Gastrocnemius medialis (tissue), 4 donors: ENCODE data around the gene FHOD3. TPM values are rescaled to one million over a fixed set of nuclear protein-coding genes. Genes with fewer than 3 reads are reported as not detected.

Source experiments
- ATAC-seq, 2 donors: fragments of 150-250 bp; one replicate each; pipeline ENCODE4 v1.9.1; 2016
- DNase-seq, 2 donors: peaks; one replicate each; pipeline ENCODE4 v3.0.0-alpha.2; 2019
- H3K27ac ChIP-seq, 4 donors: fragments of 200-600 bp; sonication (generic); 1 replicate in 1 of 4; 2 replicates in 3 of 4; pipeline ENCODE4 v1.5.1; 2016 to 2018; ENCODE audit warnings: mild to moderate bottlenecking in 2 of 4, moderate library complexity in 1 of 4
- H3K27me3 ChIP-seq, 3 donors: fragments of 200-600 bp; sonication (generic) in 2 of 3; 1 replicate in 1 of 3; 2 replicates in 2 of 3; pipeline versions ENCODE4 v1.5.1 to v1.6.0; 2016 to 2019; ENCODE audit warnings: mild to moderate bottlenecking in 1 of 3, moderate library complexity in 1 of 3
- H3K36me3 ChIP-seq, 2 donors: fragments of 200-600 bp; sonication (generic) in 1 of 2; one replicate each; pipeline ENCODE4 v1.5.1; 2017 to 2018
- H3K4me1 ChIP-seq, 2 donors: fragments of 200-600 bp; sonication (generic) in 1 of 2; one replicate each; pipeline ENCODE4 v1.5.1; 2016 to 2017; ENCODE audit warnings: mild to moderate bottlenecking in 2 of 2
- H3K4me3 ChIP-seq, 4 donors: fragments of 200-600 bp; sonication (generic) in 3 of 4; 1 replicate in 1 of 4; 2 replicates in 3 of 4; pipeline ENCODE4 v1.5.1; 2016 to 2019; ENCODE audit warnings: mild to moderate bottlenecking in 2 of 4
- H3K9me3 ChIP-seq, 3 donors: fragments of 200-600 bp; sonication (generic) in 2 of 3; 1 replicate in 1 of 3; 2 replicates in 2 of 3; pipeline ENCODE4 v1.5.1; 2016 to 2019
- POLR2A ChIP-seq, 2 donors: fragments of 450-650 bp; IDR thresholded peaks; one replicate each; pipeline ENCODE4 v1.6.1; 2017; ENCODE audit warnings: antibody characterized with exemption in 2 of 2, mild to moderate bottlenecking in 2 of 2, moderate library complexity in 2 of 2
- in situ Hi-C, 4 donors: fragments of 200-750 bp; cut with MboI; loops; one replicate each; pipeline versions ENCODE4 v1.15.0 to v1.8.0; 2017; ENCODE audit warnings: low sequenced_read_pairs in 4 of 4
- intact Hi-C: fragments of 100-400 bp; cut with DNase I; formaldehyde crosslinking; loops from one replicate; pipeline ENCODE4 v1.15.1; 2023; ENCODE audit warnings: low total_unique reads
- total RNA-seq, 4 donors: library from RNA; depleted of rRNA; stranded (reverse); fragments of >200 nt; gene quantifications; one replicate each; pipeline versions ENCODE4 v1.1.0 to v1.2.3, GENCODE V29; 2016
- TF ChIP-seq, protein P1 (sequence below), 5 experiments: fragments of 450-650 bp in 3 of 5; fragments of 200-600 bp in 2 of 5; sonication (generic) in 2 of 5; IDR thresholded peaks in 4 of 5; conservative IDR thresholded peaks in 1 of 5; 1 replicate in 4 of 5; 2 replicates in 1 of 5; pipeline ENCODE4 v1.5.1; 2016 to 2019; ENCODE audit warnings: antibody characterized with exemption in 5 of 5, mild to moderate bottlenecking in 3 of 5, moderate library complexity in 3 of 5

Gene FHOD3
- total RNA-seq, 4 donors from 2014 or later, result 10.0 to 32.5 (median 17.0) TPM

GRCh38 chr18:36504928-36505327, 207.4 kb downstream of the FHOD3 start:
- Histone ChIP-seq H3K27me3 (no peaks in the 10 kb centered on the region), H3K9me3 (no peaks in the 10 kb centered on the region), H3K27ac (no peak overlapping the region), H3K4me1 (peaks cover 2 to 5% of the 10 kb centered on the region in 2 donors), H3K36me3 (no peaks in the 10 kb centered on the region), H3K4me3 (no peak overlapping the region)
- intact Hi-C loops, result no loop called here
- in situ Hi-C loops, result no loop called here
- TF ChIP-seq, protein P1, sequence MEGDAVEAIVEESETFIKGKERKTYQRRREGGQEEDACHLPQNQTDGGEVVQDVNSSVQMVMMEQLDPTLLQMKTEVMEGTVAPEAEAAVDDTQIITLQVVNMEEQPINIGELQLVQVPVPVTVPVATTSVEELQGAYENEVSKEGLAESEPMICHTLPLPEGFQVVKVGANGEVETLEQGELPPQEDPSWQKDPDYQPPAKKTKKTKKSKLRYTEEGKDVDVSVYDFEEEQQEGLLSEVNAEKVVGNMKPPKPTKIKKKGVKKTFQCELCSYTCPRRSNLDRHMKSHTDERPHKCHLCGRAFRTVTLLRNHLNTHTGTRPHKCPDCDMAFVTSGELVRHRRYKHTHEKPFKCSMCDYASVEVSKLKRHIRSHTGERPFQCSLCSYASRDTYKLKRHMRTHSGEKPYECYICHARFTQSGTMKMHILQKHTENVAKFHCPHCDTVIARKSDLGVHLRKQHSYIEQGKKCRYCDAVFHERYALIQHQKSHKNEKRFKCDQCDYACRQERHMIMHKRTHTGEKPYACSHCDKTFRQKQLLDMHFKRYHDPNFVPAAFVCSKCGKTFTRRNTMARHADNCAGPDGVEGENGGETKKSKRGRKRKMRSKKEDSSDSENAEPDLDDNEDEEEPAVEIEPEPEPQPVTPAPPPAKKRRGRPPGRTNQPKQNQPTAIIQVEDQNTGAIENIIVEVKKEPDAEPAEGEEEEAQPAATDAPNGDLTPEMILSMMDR (IDR thresholded peaks at IDR 0.05 in 4 of 5, conservative IDR thresholded peaks at IDR 0.05 in 1 of 5), result no peak
- no peak for TF ChIP-seq POLR2A (IDR thresholded peaks at IDR 0.05)
- no peak for DNase-seq
- ATAC-seq, result no peak

DNA sequence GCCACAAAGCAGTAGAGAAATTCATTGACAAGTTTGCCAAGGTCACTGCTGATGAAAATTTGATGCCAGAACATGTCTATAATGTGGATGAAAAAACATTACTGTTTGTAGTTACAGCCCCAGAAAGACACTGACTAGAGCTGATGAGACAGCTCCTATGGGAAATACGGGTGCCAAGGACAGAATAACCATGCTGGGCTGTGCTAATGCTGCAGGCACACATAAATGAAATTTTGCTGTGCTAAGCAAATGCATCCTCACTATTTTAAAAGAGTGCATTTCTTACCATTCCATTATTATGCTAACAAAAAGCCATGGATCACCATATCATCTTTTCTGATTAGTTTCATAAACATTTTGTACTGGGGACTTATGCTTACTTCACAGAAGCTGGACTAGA, 208.2 kb downstream of the FHOD3 start:
- no peak for ATAC-seq
- H3K4me1 ChIP-seq, result no peaks in the 10 kb centered on the region
- no peaks in the 10 kb centered on the region for H3K9me3 ChIP-seq
- H3K27me3 ChIP-seq, result no peaks in the 10 kb centered on the region
- no peak for TF ChIP-seq POLR2A (IDR thresholded peaks at IDR 0.05)
- TF ChIP-seq, protein P1 (IDR thresholded peaks at IDR 0.05 in 4 of 5, conservative IDR thresholded peaks at IDR 0.05 in 1 of 5), result no peak
- no peaks in the 10 kb centered on the region for H3K36me3 ChIP-seq
- in situ Hi-C loops, result no loop called here
- intact Hi-C loops, result no loop called here
- H3K4me3 ChIP-seq, result no peak overlapping the region
- no peak overlapping the region for H3K27ac ChIP-seq
- no peak for DNase-seq

GRCh38 chr18:36509646-36510197, 212.2 kb downstream of the FHOD3 start:
- Histone ChIP-seq H3K27ac (no peak overlapping the region), H3K4me3 (no peak overlapping the region), H3K27me3 (no peaks in the 10 kb centered on the region), H3K36me3 (no peaks in the 10 kb centered on the region), H3K4me1 (peaks cover 0 to 3% of the 10 kb centered on the region in 2 donors), H3K9me3 (no peaks in the 10 kb centered on the region)
- intact Hi-C loops (no loop called here), in situ Hi-C loops (no loop called here)
- no peak for TF ChIP-seq POLR2A (IDR thresholded peaks at IDR 0.05)
- TF ChIP-seq, protein P1 (IDR thresholded peaks at IDR 0.05 in 4 of 5, conservative IDR thresholded peaks at IDR 0.05 in 1 of 5), result no peak
- no peak for ATAC-seq
- no peak for DNase-seq

DNA sequence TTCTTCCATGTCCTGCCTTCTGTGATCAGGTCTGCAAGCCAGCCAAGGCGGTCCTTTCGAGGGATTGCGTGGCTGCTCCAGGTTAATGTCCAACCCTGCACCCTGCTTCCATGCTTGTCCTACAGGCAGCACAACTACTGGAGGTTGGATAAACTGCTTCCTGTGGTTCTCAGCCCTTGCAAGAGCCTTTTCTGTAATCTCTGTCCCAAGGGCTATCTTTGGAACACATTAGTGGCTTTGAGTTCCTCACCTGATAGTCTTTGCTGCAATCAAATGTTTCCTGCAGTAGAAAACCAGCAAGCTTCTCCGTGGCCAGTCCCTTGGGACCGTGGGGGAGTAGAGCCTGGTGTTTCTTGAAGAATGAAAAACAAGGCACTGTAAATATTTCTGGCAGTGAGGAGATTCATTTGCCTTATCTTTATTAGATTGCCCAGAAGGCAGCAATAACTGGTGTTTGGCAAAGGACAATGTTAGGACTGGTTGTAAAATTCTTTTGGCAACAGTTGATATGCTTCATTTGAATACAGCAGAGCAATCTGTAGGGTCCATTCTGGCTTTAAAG, 214.4 kb downstream of the FHOD3 start:
- Histone ChIP-seq H3K27ac (no peak overlapping the region), H3K9me3 (no peaks in the 10 kb centered on the region), H3K36me3 (no peaks in the 10 kb centered on the region), H3K27me3 (no peaks in the 10 kb centered on the region), H3K4me3 (no peak overlapping the region), H3K4me1 (peaks cover 0 to 3% of the 10 kb centered on the region in 2 donors)
- ATAC-seq (peak in 1 of 2 donors; percentile 55), DNase-seq (no peak)
- TF ChIP-seq POLR2A (IDR thresholded peaks at IDR 0.05), result no peak
- in situ Hi-C loops, result no loop called here
- intact Hi-C loops, result no loop called here

DNA sequence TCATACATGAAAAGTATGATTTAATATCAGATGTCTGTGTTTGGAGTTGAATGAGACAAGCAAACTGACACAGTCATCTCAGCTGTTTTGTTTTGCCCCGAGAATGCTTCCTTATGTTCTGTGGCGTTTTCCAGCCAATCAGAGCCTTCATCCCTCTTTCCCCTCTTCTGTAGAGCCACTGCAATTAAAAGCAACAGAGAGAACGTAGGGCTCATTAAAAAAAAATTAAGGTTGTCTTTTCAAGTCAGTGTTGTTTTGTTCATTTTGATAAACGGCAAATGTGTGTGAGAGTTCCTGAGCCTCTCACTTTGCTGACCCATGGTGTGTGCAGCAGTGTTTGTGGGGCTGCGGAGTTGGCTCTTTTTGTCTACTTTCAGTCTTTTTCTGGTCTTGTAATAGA, 216.0 kb downstream of the FHOD3 start:
- peaks cover 0 to 3% of the 10 kb centered on the region in 2 donors for H3K4me1 ChIP-seq
- DNase-seq (no peak), ATAC-seq (no peak)
- in situ Hi-C loops (no loop called here), intact Hi-C loops (no loop called here)
- H3K9me3 ChIP-seq, result no peaks in the 10 kb centered on the region
- no peaks in the 10 kb centered on the region for H3K27me3 ChIP-seq
- no peak overlapping the region for H3K4me3 ChIP-seq
- H3K36me3 ChIP-seq, result no peaks in the 10 kb centered on the region
- H3K27ac ChIP-seq, result no peak overlapping the region
- no peak for TF ChIP-seq POLR2A (IDR thresholded peaks at IDR 0.05)
- TF ChIP-seq, protein P1 (IDR thresholded peaks at IDR 0.05 in 4 of 5, conservative IDR thresholded peaks at IDR 0.05 in 1 of 5), result no peak
